Endodermal cell (in vitro differentiated cells): Measurements from ENCODE around the gene ANKRD27. TPM values are rescaled to one million over a fixed set of nuclear protein-coding genes. Genes with fewer than 3 reads are reported as not detected.

ENCODE experiments used
- DNase-seq: peaks from one replicate; pipeline ENCODE4 v3.0.0-alpha.2; 2017
- H3K27ac ChIP-seq: 2 replicates; pipeline ENCODE4 v1.5.1; 2013; ENCODE audit warnings: mild to moderate bottlenecking, low read depth, low read length, moderate library complexity
- H3K27me3 ChIP-seq: 2 replicates; pipeline ENCODE4 v1.6.1; 2013; ENCODE audit warnings: mild to moderate bottlenecking, low read length, moderate library complexity; ENCODE audit not compliant: insufficient read depth, control insufficient read depth, poor library complexity, severe bottlenecking
- H3K36me3 ChIP-seq: 2 replicates; pipeline ENCODE4 v1.7.0; 2013; ENCODE audit warnings: mild to moderate bottlenecking, low read length, moderate library complexity; ENCODE audit not compliant: control insufficient read depth, insufficient read depth
- H3K4me1 ChIP-seq: one replicate; pipeline ENCODE4 v1.7.0; 2013; ENCODE audit warnings: low read length; ENCODE audit not compliant: control insufficient read depth, insufficient read depth
- H3K4me3 ChIP-seq: 2 replicates; pipeline ENCODE4 v1.5.1; 2013; ENCODE audit warnings: mild to moderate bottlenecking, low read length, moderate library complexity
- H3K9ac ChIP-seq: 2 replicates; pipeline ENCODE4 v1.6.1; 2013; ENCODE audit warnings: mild to moderate bottlenecking, low read length, moderate library complexity; ENCODE audit not compliant: poor library complexity, severe bottlenecking; ENCODE audit errors: extremely low read depth
- H3K9me3 ChIP-seq: 2 replicates; pipeline ENCODE4 v1.6.1; 2013; ENCODE audit warnings: mild to moderate bottlenecking, low read length, moderate library complexity; ENCODE audit not compliant: control insufficient read depth
- H3K27ac Mint-ChIP-seq: 2 replicates; pipeline ENCODE4 v1.8.0; 2020; ENCODE audit warnings: mixed read lengths
- H3K27me3 Mint-ChIP-seq: 2 replicates; pipeline ENCODE4 v1.8.0; 2021; ENCODE audit warnings: mild to moderate bottlenecking, mixed read lengths; ENCODE audit not compliant: insufficient read depth
- H3K36me3 Mint-ChIP-seq: 2 replicates; pipeline ENCODE4 v1.8.0; 2020; ENCODE audit warnings: low read depth, mixed read lengths
- H3K4me1 Mint-ChIP-seq: 2 replicates; pipeline ENCODE4 v1.8.0; 2020; ENCODE audit warnings: mixed read lengths
- H3K4me3 Mint-ChIP-seq: 2 replicates; pipeline ENCODE4 v1.8.0; 2020; ENCODE audit warnings: mild to moderate bottlenecking, moderate library complexity, mixed read lengths
- H3K9me3 Mint-ChIP-seq: 2 replicates; pipeline ENCODE4 v1.8.0; 2020; ENCODE audit warnings: mild to moderate bottlenecking, mixed read lengths
- WGBS, 2 experiments: methylation state at CpG; one replicate each; pipeline versions ENCODE4 v1.1.5 to v1.1.7; 2013; ENCODE audit warnings: missing lambda C conversion rate in 2 of 2, mixed read lengths in 1 of 2; ENCODE audit not compliant: insufficient coverage in 1 of 2, insufficient read length in 1 of 2; 5-methylcytosine and 5-hydroxymethylcytosine counted together
- total RNA-seq, 2 donors: library from RNA; stranded (reverse); fragmentation: NEBNext Ultra II Directional in 1 of 2; extraction: Animal tissue kit (Norgen Biotek cat#: 25700) in 1 of 2; gene quantifications; 2 replicates in 1 of 2; 3 replicates in 1 of 2; pipeline ENCODE4 v1.2.1, GENCODE V29; 2021
- TF ChIP-seq, protein P1 (sequence below): fragments of 200-600 bp; sonication (generic); conservative IDR thresholded peaks from 2 replicates; pipeline ENCODE4 v1.5.0; 2021; ENCODE audit warnings: antibody characterized with exemption, mild to moderate bottlenecking

ANKRD27 gene
- total RNA-seq, 2 donors from 2014 or later, result 35.1 to 35.9 TPM

DNA sequence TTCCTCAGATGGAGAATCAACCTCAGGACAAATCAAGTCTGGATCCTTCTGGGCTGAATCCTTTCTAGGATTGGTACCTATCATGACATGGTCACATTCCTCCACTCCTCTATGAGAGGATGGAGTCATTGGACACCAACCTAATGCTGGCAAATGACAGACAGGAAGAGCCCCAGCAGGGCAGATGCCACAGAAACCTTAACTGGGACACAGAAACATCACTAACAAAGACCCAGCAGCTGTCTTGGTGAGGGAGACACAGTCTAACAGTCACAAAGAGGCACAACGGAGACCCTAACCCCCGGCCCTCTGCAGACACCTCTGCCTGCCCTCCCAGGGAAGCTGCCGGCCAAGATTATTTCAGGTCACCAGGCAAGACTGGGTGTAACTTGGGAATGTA is 2.1 kb downstream of the ANKRD27 start:
- no peaks in the 10 kb centered on the region for H3K9me3 ChIP-seq
- no peak overlapping the region for H3K9ac ChIP-seq
- peak overlapping the region; percentile 90 for H3K4me3 ChIP-seq
- no peak for DNase-seq
- peak overlapping the region; percentile 79 for H3K4me3 Mint-ChIP-seq
- H3K27me3 Mint-ChIP-seq, result peaks cover 29% of the 10 kb centered on the region
- H3K36me3 Mint-ChIP-seq, result peaks cover 5% of the 10 kb centered on the region
- no peaks in the 10 kb centered on the region for H3K36me3 ChIP-seq
- H3K27ac Mint-ChIP-seq, result no peak overlapping the region
- TF ChIP-seq, protein P1, sequence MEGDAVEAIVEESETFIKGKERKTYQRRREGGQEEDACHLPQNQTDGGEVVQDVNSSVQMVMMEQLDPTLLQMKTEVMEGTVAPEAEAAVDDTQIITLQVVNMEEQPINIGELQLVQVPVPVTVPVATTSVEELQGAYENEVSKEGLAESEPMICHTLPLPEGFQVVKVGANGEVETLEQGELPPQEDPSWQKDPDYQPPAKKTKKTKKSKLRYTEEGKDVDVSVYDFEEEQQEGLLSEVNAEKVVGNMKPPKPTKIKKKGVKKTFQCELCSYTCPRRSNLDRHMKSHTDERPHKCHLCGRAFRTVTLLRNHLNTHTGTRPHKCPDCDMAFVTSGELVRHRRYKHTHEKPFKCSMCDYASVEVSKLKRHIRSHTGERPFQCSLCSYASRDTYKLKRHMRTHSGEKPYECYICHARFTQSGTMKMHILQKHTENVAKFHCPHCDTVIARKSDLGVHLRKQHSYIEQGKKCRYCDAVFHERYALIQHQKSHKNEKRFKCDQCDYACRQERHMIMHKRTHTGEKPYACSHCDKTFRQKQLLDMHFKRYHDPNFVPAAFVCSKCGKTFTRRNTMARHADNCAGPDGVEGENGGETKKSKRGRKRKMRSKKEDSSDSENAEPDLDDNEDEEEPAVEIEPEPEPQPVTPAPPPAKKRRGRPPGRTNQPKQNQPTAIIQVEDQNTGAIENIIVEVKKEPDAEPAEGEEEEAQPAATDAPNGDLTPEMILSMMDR, result no peak
- 83 to 96% methylated on average over 1 to 3 of the region's 3 CpGs for WGBS, 2 experiments
- H3K4me1 ChIP-seq, result peaks cover 3% of the 10 kb centered on the region
- H3K9me3 Mint-ChIP-seq, result no peaks in the 10 kb centered on the region
- H3K4me1 Mint-ChIP-seq, result peaks cover 24% of the 10 kb centered on the region
- no peak overlapping the region for H3K27ac ChIP-seq
- peaks cover 22% of the 10 kb centered on the region for H3K27me3 ChIP-seq

DNA sequence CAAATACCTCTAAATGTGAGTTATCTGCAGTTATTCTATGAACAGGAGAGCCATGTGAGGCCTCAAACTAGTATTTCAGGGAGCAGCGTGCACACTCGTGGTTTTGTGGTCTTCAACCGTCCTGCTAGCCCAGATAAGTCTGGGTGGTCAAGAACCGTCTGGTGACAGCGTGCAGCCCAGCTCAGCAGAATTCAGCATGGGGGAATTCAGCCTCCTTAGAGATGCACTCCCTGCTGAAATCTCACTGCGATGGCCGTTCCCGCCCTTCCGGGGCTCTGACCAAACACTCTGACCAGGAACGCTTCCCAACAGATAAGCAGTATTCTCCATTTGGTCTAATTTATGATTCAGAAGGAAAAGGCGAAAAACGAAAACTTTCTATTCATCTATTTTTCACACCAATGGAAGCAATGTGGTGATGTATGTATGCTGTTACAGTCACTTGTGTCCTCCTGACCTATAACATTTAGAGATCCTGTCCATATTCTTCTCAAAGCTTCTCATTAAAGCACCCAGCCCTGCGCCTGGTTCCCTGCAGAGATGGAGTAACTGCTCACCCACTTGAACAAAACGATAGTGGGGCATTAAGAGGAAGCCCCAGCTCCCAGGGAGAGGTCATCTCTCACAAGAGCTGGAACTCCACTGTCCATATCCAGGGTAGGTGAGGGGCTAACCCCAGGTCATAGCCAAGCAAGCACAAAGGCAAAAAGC is 2.9 kb downstream of the ANKRD27 start:
- no peak for DNase-seq

DNA sequence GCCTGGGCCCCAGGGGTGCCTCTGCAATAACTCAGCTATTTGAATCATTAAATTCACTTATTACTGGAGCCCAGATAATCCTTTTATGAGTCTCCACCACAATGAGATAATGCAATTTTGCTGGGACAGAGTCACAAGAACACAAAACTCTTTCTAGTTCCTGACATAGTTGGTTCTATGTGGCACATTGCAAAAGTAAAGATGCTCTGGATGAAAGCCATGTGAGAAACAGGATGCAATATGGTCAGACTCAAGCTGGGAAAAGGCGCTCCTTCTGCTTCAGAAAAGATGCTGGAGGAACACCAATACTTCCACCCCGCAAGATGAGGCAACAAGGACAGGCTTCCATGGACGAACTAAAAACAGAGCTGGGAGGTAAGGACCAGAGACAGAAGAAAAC is 5.7 kb downstream of the ANKRD27 start:
- peaks cover 15% of the 10 kb centered on the region for H3K4me1 Mint-ChIP-seq
- Histone ChIP-seq H3K9ac (no peak overlapping the region), H3K27ac (no peak overlapping the region), H3K4me1 (peaks cover 3% of the 10 kb centered on the region), H3K27me3 (no peaks in the 10 kb centered on the region), H3K36me3 (peaks cover 10% of the 10 kb centered on the region), H3K9me3 (no peaks in the 10 kb centered on the region), H3K4me3 (no peak overlapping the region)
- H3K27me3 Mint-ChIP-seq, result peaks cover 4% of the 10 kb centered on the region
- TF ChIP-seq, protein P1, result no peak
- no peak overlapping the region for H3K4me3 Mint-ChIP-seq
- DNase-seq, result no peak
- no peak overlapping the region for H3K27ac Mint-ChIP-seq
- WGBS, 2 experiments, result 85 to 93% methylated on average over 3 of the region's 3 CpGs
- H3K36me3 Mint-ChIP-seq, result peaks cover 18% of the 10 kb centered on the region
- H3K9me3 Mint-ChIP-seq, result no peaks in the 10 kb centered on the region

More for the DNA sequence above, 2.9 kb downstream of the ANKRD27 start:
- Mint-ChIP-seq H3K27me3 (peaks cover 21% of the 10 kb centered on the region), H3K36me3 (peaks cover 7% of the 10 kb centered on the region), H3K4me3 (no peak overlapping the region), H3K27ac (no peak overlapping the region), H3K4me1 (peaks cover 18% of the 10 kb centered on the region), H3K9me3 (no peaks in the 10 kb centered on the region)
- Histone ChIP-seq H3K9me3 (no peaks in the 10 kb centered on the region), H3K27ac (no peak overlapping the region), H3K9ac (no peak overlapping the region), H3K27me3 (peaks cover 18% of the 10 kb centered on the region), H3K4me3 (no peak overlapping the region), H3K36me3 (peaks cover under 1% of the 10 kb centered on the region), H3K4me1 (peaks cover 3% of the 10 kb centered on the region)
- WGBS, 2 experiments, result 85 to 88% methylated on average over 10 to 12 of the region's 14 CpGs
- TF ChIP-seq, protein P1, result no peak
